Loucy (cell line): ENCODE data around the gene LARGE2.
A peak's percentile ranks its signal among the peaks of the same experiment; 100 is the strongest.

Experiments used
- H2AFZ ChIP-seq: fragments of 200-600 bp; sonication (generic); 2 replicates; pipeline ENCODE4 v1.6.0; 2016; ENCODE audit warnings: antibody characterized with exemption, mild to moderate bottlenecking, low read length, moderate library complexity
- H3F3A ChIP-seq: fragments of 200-600 bp; 2 replicates; pipeline ENCODE4 v1.6.0; 2016; ENCODE audit warnings: antibody characterized with exemption, low read depth, mild to moderate bottlenecking
- H3K27me3 ChIP-seq: fragments of 200-600 bp; sonication (generic); 2 replicates; pipeline ENCODE4 v1.6.1; 2014; ENCODE audit warnings: low read length, mild to moderate bottlenecking; ENCODE audit not compliant: insufficient read depth, poor library complexity, severe bottlenecking
- H3K36me3 ChIP-seq: fragments of 200-600 bp; sonication (generic); 2 replicates; pipeline ENCODE4 v1.6.1; 2016; ENCODE audit warnings: low read length; ENCODE audit not compliant: insufficient read depth
- H3K4me1 ChIP-seq: fragments of 200-600 bp; sonication (generic); 2 replicates; pipeline ENCODE4 v1.5.1; 2014; ENCODE audit warnings: low read length, mild to moderate bottlenecking; ENCODE audit not compliant: insufficient read depth, poor library complexity, severe bottlenecking
- H3K4me2 ChIP-seq: fragments of 200-600 bp; sonication (generic); 2 replicates; pipeline ENCODE4 v1.6.0; 2014; ENCODE audit warnings: antibody characterized with exemption, low read length, low read depth, mild to moderate bottlenecking; ENCODE audit not compliant: poor library complexity, severe bottlenecking
- H3K4me3 ChIP-seq: fragments of 200-600 bp; sonication (generic); 2 replicates; pipeline ENCODE4 v1.5.1; 2014; ENCODE audit warnings: low read length, mild to moderate bottlenecking, mixed read lengths; ENCODE audit not compliant: poor library complexity, severe bottlenecking
- H3K79me2 ChIP-seq: fragments of 200-600 bp; sonication (generic); 2 replicates; pipeline ENCODE4 v1.6.1; 2014; ENCODE audit warnings: low read length; ENCODE audit not compliant: insufficient read depth
- H3K9ac ChIP-seq: fragments of 200-600 bp; sonication (generic); 2 replicates; pipeline ENCODE4 v1.6.0; 2014; ENCODE audit warnings: mild to moderate bottlenecking, low read depth, low read length, moderate library complexity; ENCODE audit not compliant: poor library complexity, severe bottlenecking
- H3K9me2 ChIP-seq: fragments of 200-600 bp; sonication (generic); replicated peaks from 2 replicates; pipeline ENCODE4 v1.6.1; 2016; ENCODE audit warnings: low read depth, low read length, mixed read lengths
- H3K9me3 ChIP-seq: fragments of 200-600 bp; sonication (generic); 2 replicates; pipeline ENCODE4 v1.6.1; 2014; ENCODE audit warnings: mild to moderate bottlenecking, antibody characterized with exemption, low read length, low read depth; ENCODE audit not compliant: insufficient read depth
- H4K20me1 ChIP-seq: fragments of 200-600 bp; sonication (generic); 2 replicates; pipeline ENCODE4 v1.6.0; 2014; ENCODE audit warnings: antibody characterized with exemption, low read length, mild to moderate bottlenecking; ENCODE audit not compliant: insufficient read depth, poor library complexity, severe bottlenecking
- EZH2phosphoT487 ChIP-seq: fragments of 200-600 bp; IDR thresholded peaks from 2 replicates; pipeline ENCODE4 v1.6.1; 2018; ENCODE audit warnings: antibody characterized with exemption, mild to moderate bottlenecking, moderate library complexity, borderline replicate concordance
- TF ChIP-seq, protein P1 (sequence below): fragments of 200-600 bp; sonication (generic); conservative IDR thresholded peaks from 2 replicates; pipeline ENCODE4 v1.5.1; 2014; ENCODE audit warnings: mild to moderate bottlenecking, antibody characterized with exemption, low read length

LARGE2 gene

DNA sequence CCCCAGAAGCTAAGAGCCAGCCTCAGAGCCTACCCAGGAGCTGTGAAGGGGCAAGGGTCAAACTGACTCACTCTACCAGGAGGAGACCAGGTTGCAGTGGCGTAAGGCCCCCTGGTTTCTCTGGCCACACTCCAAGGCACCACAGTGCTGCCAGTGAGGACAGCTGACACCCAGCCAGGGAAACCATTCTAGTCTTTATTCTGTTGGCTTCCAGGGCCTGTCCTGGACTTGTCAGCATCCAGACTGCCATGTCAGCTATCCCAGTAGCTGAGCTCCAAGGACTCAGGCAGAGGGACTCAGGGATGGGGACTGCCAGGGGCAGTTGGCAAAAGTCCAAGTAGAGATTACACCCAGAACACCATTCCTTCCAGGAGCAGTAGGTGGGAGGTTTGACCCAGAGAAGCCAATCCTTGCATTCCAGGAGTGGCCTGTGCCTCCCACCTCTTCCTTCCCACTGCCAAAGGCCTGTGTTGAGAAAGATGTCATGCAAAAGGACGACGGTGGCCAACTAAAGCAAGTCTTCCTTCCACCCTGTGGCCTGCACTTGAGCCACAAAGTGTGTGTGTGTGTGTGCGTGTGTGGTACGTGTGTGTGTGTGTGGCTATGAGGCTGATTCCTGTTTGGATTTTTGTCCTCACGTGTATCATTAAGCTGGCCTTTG, 40.6 kb upstream of the LARGE2 start:
- TF ChIP-seq, protein P1, sequence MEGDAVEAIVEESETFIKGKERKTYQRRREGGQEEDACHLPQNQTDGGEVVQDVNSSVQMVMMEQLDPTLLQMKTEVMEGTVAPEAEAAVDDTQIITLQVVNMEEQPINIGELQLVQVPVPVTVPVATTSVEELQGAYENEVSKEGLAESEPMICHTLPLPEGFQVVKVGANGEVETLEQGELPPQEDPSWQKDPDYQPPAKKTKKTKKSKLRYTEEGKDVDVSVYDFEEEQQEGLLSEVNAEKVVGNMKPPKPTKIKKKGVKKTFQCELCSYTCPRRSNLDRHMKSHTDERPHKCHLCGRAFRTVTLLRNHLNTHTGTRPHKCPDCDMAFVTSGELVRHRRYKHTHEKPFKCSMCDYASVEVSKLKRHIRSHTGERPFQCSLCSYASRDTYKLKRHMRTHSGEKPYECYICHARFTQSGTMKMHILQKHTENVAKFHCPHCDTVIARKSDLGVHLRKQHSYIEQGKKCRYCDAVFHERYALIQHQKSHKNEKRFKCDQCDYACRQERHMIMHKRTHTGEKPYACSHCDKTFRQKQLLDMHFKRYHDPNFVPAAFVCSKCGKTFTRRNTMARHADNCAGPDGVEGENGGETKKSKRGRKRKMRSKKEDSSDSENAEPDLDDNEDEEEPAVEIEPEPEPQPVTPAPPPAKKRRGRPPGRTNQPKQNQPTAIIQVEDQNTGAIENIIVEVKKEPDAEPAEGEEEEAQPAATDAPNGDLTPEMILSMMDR, result no peak
- no peak for TF ChIP-seq EZH2phosphoT487
- H3K27me3 ChIP-seq, result no peaks in the 10 kb centered on the region
- peaks cover 4% of the 10 kb centered on the region for H4K20me1 ChIP-seq
- H3K9ac ChIP-seq, result no peak overlapping the region
- no peaks in the 10 kb centered on the region for H3K9me2 ChIP-seq
- H3K79me2 ChIP-seq, result no peaks in the 10 kb centered on the region
- no peak overlapping the region for H3K4me2 ChIP-seq
- H3K36me3 ChIP-seq, result peaks cover 38% of the 10 kb centered on the region; the same call in 1 of the 2 replicates
- H3K4me3 ChIP-seq, result no peak overlapping the region
- no peaks in the 10 kb centered on the region for H3F3A ChIP-seq
- no peaks in the 10 kb centered on the region for H3K9me3 ChIP-seq
- H2AFZ ChIP-seq, result no peak overlapping the region
- H3K4me1 ChIP-seq, result no peaks in the 10 kb centered on the region

DNA sequence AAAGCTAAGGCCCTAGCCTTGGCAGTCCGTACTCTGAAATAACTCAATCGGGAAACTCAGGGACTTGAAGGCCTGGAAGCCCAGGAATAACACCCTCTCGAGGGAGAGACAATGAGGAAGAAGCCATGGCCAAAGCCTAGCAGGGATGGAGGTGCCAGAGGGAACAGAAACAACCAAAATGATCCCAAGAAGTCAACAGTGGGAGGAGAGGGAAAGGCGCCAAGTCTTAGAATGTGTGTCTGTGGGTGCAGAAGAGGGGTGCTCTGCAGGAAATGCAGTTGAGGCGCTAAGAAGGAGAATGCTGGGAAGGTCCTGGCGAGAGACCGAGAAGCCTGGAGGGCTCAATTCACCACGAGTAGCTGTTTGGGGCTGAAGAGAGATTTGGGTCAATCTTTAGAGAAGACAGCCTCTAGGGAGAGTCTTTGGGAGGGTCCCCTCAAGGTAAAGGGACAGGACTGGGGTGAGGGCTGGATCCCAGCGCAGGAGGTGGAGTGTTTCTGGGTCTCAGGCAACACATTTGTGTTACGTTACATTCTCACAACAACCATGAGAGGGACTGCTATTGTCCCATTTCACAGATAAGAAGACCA, 37.8 kb upstream of the LARGE2 start:
- Histone ChIP-seq H4K20me1 (peaks cover 4% of the 10 kb centered on the region), H3K4me2 (peak overlapping the region; percentile 54), H3K4me1 (no peaks in the 10 kb centered on the region), H3K4me3 (peak overlapping the region; percentile 28), H3K9me3 (no peaks in the 10 kb centered on the region), H3F3A (no peaks in the 10 kb centered on the region), H3K27me3 (no peaks in the 10 kb centered on the region), H3K9ac (no peak overlapping the region), H3K9me2 (no peaks in the 10 kb centered on the region), H3K36me3 (peaks cover 27% of the 10 kb centered on the region; the same call in 1 of the 2 replicates), H3K79me2 (no peaks in the 10 kb centered on the region), H2AFZ (no peak overlapping the region)
- TF ChIP-seq, protein P1, result no peak
- no peak for TF ChIP-seq EZH2phosphoT487

GRCh38 chr11:45885274-45885920, 37.1 kb upstream of the LARGE2 start, which contains the start of gene MAPK8IP1:
TSS of gene MAPK8IP1 (plus strand) at chr11:45885651. CDS start at chr11:45885821, 170 bp downstream.
- TF ChIP-seq EZH2phosphoT487, result no peak
- TF ChIP-seq, protein P1, result no peak
- no peak within 1 kb of the TSS for H3K9ac ChIP-seq
- H3K36me3 ChIP-seq, result peaks cover 22% of the 10 kb centered on the region; the same call in 1 of the 2 replicates
- no peaks in the 10 kb centered on the region for H3K4me1 ChIP-seq
- H3K79me2 ChIP-seq, result no peaks in the 10 kb centered on the region
- H3F3A ChIP-seq, result no peaks in the 10 kb centered on the region
- H3K4me2 ChIP-seq, result peak within 1 kb of the TSS; percentile 54
- H4K20me1 ChIP-seq, result peaks cover 4% of the 10 kb centered on the region
- no peaks in the 10 kb centered on the region for H3K9me2 ChIP-seq
- H3K9me3 ChIP-seq, result no peaks in the 10 kb centered on the region
- no peak within 1 kb of the TSS for H2AFZ ChIP-seq
- H3K4me3 ChIP-seq, result peak within 1 kb of the TSS; percentile 58
- no peaks in the 10 kb centered on the region for H3K27me3 ChIP-seq
